HG03558 (cell line): ENCODE measurements around the gene DENND5A.

Experiments used
- ATAC-seq: cut with Tn5 transposase; IDR thresholded peaks from one replicate; pipeline ENCODE4 v1.9.1; 2021; ENCODE audit warnings: moderate number of reproducible peaks; ENCODE audit not compliant: unreplicated experiment; ENCODE audit errors: extremely low read depth

The DENND5A gene

DNA sequence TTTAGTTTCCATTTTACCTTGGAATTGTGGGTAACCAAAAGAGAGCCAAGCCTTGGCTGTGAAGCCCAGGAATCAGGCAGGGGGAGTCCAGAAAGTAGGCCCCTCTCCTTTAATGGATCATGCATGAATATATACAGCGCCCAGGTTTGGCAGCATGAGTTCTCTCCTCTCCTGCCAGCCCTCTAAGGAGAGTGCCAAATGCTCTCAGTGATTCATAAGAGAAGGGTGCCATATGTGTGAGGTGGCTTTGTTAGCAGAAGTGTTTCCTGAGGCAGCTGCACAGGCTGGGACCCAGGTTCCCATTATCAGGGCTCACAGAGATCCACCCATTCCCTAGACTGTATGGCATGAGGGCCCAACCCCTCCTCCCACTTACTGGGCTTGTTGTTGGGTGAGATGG is 121.4 kb downstream of the DENND5A start:
- no peak for ATAC-seq

DNA sequence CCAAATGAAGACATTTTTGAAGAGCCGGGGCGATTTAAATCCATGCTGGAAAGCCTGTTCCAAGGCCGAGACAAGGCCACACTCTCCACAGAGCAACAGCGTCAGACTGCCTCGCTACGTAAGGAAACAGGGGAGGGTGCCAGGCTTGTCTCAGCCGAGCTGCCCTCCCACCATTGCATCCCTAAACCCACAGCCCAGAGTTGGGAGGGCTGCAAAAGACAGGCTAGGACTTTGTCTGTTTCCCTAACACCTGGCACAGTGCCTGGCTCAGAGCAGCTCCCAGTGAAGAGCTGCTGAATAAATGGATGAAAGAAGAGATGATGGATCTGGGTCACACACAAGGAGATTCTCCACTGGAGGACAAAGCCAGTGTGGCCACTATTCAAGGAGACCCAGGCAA is 122.4 kb downstream of the DENND5A start:
- ATAC-seq = no peak

DNA sequence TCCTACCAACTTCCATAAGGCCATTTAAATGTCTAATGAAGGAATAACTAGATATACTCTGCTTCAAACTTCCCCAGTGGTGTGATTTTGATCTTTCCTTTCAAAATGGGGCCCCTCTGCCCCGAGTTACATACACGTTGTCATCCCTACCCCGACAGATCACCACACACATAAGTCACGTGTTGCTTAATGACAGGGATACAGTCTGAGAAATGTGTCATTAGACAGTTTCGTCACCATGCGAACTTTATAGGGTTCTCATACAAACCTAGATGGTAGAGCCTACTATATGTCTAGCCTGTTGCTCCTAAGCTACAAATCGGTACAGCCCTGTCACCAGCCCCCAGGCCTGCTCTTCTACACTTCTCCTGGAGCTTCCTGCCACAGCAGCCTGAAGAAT is 124.0 kb downstream of the DENND5A start:
- ATAC-seq = no peak

DNA sequence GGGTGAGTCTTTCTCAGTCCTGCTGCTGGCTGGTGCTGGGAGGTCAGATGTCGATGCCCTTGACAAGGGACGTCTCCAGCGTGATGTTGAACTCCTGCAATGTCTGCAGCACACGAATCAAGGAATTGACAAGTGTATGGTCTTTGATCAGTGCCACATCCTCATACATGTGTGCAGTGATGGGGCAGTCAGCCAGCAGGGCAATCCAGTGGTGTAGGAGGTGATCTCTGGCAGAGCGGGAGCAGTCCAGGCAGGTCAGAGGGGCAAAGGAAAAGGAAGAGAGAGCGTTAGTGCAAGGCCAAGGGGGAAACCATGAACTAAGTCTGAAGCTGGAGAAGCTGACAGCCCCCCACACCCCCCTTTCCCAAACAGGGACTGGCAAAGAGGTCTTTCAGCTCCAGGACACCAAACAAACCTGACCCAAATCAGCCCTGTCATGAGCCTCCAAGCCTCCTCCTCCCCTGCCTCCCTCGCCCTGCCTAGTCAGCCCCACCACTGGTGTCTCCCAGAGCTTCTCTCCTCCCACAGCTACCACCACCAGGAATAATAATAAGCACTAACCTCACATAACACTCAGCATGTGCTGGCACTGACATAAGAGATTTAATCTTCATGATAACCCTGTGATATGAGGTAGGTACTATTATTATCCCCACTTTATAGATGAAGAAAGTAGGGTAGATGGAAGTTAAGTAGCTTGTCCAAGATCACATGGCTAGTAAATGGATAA is 125.4 kb downstream of the DENND5A start:
- no peak for ATAC-seq

DNA sequence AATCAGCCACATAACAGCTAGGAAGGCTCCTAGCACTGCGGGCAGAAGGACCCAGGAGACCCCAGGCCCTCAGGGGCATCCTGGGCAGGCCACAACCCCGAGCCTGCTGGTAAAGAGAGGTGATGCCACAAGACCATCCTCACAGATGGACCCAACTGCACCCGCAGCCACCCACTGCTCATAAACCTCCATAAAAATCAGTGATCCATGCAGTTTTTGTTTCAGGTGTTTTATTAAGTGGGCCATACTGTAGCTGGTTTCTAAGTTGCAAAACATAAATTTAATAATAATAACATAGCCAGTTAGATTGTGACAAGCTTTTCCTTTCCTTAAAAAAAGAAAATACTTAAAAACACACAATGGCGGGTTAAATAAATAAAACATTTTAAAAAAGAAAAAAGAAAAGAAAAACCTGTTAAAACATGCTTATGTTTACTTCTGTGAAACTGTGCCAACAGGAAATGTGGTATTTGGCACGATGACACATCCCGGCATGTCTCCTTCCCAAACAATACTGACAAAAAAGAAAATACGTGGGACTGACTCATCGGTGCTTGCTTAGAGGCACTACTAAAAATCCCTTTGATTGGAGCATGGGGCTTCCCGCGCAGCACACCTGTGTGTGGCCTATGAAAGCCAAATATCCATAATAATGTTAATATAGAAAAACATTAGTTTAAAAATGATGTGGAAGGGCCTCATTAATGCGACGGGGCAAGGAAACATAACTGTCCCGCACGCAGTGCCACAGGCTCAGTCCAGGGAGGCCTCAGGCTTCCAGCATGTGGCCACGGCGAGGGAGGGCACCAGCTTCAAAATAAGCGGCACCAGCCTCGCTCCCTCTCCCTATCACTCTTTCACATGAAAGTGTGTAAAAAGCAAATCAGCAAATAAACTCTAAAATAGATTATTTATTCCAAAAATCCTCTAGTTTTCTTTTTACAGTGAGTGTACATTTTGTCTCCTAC is 126.3 kb downstream of the DENND5A start:
- no peak for ATAC-seq

DNA sequence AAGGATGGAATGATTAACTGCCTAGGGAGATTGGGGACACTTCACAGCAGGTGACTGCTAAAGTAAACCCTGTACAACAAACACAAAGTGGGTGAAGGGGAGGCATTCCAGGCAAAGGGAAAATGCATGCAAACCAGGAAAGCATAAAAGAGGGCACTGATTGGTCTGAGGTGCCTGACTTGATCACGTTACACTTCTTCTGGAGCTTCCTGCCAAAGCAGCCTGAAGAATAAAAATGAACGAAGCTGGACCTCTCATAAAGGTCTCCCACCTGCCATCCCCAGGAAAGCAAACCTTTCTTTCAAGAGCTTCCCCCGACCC is 127.1 kb downstream of the DENND5A start:
- ATAC-seq = no peak

DNA sequence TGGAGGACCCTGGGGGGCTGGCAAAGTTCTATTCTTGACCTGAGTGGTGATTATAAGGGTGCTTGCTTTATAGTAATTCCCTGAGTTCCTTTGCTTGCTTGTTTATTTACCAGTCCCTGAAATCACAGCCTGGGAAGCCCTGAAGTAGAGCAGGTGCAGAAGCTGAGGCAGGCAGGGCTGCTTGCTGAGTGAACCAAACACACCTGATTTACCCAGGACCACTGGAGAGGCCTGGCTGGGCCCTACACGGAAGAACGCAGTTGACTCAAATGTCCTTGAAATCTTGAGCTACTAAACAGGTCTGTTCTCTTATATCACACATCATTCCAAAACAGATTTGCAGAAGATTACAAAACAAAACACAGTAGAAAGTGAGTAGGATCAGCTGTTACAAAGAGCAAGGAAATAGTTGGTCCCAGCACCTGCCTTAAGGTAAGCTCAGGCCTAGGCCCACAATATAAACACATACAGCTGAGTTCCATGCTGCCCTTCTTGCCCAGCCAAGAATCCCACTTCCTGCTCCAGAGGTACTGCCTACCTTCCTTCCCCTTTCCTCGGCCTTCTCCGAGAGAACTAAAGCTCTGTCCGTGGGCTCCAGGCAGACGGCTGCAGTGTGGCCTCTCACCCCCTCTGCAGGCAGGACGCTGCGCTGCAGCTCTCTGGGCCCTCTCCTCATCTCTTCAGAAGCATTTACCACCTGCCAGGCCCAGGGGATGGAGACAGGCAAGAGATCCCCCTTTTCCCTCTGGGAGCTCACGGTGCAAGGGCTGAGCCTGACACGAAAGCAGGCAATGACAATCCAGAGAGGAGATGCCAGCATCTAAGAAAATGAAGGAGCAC is 127.6 kb downstream of the DENND5A start:
- no peak for ATAC-seq

DNA sequence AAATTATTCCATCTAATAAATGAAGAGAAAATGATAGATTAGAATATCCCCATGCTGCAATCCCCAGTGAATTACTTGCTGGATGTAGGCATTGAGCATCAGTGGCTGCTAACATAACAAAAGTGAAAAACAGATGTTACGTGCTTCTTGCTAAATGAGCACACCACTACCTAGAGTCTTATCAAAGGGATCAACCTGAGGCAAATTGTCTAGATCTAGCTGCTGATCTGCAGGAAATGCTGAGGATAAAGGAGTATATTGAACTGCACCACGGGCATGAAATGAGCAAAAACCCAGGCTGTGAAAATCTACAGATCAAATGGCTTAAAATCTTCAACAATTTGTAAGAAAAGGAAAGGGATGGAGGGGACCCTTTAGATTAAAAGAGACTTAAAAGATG is 128.4 kb downstream of the DENND5A start:
- ATAC-seq = no peak

DNA sequence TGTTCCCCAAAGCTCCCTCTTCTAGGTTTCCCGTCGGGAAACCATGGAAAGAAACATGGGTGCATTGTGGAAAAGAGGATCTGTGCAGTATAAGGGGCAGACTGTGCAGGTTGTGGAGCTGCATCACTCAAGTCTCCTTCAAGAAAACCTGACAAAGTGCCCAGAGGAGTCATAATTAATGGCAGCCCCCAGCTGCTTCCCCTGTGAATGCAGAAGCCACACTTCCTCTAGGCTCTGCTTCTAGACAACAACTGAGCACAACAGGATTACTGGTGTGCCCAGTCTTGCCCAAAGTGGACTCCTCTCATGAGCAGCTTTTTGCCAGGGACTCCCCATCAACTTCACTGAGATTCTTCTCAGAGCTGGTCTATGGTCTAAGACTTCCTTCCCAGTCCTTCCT is 131.2 kb downstream of the DENND5A start:
- ATAC-seq = no peak

DNA sequence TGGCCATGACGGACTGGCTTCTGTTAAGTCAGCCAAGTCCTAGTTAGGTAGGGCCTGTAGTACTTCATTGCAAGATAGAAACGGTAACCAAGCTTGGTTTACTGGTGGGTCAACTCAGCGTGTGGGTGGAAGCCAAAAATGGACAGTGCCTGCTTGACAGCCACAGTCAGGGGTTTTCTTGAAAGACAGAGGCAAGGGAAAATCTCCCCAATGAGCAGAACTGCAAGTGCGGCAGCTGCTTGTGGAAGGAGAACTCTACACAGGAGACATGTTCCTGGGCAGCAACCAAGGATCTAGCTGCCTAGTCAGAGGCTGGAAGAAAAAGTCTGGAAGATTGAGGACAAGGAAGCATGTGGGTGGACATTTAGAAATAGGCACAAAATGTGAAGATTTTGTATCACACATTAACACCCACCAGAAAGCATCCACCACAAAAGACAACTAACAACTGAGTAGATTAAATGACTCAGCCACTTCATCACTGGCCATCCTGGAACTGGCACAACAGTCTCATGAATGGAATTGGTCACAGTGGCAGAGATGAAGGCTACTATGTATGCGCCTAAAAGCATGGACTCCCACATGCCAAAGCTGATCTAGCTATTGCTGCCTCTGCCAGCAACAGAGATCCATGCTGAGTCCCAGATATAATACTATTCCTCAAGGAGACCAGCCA is 132.8 kb downstream of the DENND5A start:
- no peak for ATAC-seq

DNA sequence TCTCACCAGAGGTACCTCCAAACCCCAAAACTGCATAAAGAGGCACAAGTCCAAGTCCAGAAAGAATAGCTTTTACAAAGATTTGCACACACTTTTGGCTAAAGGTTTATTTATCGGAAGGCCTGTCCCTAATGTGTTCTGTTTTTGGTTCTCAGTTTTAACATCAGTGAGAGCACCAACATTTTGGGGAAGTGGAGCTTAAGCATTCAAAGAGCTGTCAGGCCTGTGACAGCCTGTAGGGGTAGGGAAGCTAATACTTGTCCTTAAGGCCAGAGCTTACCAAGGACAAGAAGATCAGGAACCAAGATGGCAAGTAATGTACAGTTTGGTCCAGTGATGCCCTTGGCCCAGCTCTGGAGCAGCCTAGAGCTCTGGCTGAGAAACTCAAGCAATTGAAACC is 134.9 kb downstream of the DENND5A start:
- no peak for ATAC-seq

DNA sequence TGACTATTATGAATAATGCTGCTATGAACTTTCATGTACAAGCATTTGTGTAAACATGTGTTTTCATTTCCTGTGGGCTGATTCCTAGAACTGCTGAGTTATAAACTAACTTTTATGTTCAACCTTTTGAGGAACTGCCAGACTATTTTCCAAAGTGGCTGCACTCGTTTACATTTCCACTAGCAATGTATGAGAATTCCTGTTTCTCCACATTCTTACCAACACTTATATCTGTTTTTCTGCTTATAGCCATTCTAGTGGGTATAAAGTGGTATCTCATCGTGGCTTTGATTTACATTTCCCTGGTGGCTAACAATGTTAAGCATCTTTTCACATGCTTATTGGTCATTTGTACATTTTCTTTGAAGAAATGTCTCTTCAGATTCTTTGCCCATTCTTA is 138.5 kb downstream of the DENND5A start:
- ATAC-seq = no peak

DNA sequence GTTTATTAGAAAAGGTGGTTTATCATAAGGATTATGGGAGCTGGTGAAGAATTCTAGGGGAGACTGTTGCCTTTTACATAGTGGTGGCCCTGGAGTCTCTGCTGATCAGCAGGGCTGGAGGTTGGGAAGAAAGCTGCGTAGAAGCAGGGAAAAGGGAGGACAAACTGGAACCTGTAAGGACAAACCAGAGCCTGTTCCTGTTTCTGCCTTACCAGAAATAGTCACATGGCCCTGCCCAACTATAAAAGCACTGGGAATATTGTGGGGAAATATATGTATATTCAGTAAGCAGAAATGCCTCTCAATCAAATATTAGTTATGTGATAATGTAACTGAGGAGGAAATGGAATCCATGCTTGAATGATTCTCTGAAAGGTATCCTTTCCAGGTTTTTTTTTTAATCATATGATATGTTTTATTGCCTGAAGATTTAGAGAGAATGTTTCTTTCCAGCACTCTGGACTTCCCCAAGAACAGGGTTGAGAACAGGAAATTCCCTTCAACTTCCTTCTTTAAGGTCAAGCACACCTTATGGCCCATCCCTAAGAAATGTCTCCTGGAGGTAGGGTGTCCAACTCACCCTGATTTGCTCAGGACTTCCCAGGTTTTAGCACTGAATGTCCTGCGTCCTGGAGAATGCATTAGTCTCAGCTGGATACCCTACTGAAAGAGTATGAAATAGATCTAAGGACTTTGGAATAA is 139.8 kb downstream of the DENND5A start:
- ATAC-seq = no peak

DNA sequence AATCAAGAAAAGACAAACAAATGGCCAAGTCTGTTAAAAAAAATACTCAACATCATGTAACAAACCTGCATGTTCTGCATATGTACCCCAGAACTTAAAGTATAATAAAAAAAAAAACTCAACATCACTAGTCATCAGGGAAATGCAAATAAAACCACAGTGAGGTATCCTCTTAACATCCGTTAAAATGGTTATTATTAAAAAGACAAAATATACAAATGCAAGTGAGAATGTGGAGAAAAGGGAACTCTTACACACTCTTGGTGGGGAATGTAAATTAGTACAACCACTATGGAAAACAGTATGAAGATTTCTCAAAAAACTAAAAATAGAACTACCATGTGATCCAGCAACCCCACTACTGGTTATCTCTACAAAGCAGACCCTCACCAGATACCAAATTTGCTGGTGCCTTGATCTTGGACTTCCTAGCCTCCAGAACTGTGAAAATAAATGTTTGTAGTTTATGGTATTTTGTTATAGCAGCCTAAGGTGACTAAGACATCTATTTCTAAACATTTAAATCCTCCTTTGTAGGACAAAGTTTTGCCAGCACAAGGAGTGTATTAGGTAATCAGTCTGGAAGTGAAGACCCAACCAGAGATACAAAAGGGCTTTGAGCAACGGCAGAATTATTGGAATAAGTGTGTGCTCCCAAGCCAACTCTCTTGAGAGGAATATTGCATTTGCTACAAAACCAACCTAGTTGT is 141.4 kb downstream of the DENND5A start:
- no peak for ATAC-seq

DNA sequence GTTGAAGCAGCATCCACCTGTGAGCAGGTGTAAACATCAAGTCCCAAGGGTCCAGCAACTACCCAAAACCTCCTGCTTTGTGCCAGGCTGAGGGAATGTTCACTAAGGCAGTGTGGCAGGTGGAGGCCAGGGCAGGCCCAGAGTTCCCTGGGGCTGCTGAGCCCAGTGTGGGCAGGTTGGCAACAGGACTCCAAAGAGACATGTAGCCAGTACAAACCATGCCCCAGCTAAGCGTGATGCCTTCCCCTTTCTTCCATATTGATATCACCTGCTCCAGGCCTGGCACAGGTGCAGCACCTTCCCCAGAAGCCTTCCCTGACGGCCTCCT is 143.7 kb downstream of the DENND5A start:
- ATAC-seq = no peak

DNA sequence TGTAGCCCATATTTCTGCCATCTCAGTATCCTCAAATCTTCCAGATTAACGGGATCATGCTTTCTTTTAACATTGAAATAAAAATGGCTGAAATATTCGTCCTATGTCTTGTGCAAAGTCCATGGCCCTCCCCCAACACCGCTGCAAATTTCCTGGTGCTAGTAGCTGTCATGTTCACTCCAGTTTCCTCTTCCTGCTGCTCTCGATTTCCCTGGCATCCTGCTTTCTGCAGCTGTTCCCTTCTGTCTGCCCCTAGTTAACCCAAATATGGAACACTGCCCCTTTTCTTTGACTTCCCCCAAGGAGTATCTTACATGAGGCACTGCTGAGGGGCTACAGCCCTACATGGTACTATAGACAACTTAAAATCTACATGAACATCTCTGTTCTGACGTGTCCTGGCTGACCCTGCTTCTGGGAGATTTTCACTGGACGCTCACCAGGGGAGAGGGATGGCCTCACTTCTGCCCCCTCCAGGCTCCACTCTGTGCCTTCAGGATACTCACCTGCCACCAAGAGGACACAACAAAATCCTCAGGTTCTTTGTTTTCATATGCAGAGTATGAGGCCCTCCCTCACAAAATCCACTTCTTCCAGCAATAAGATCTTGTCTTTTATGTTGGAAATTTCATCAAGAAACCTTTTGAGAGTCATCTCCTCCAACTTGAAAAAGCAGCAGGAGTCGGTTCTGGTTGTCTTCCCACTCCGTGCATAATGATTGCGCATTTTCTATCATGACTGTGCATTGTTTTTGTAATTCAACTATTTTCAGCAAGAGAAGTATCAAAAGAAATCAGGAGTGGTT is 144.3 kb downstream of the DENND5A start:
- no peak for ATAC-seq

DNA sequence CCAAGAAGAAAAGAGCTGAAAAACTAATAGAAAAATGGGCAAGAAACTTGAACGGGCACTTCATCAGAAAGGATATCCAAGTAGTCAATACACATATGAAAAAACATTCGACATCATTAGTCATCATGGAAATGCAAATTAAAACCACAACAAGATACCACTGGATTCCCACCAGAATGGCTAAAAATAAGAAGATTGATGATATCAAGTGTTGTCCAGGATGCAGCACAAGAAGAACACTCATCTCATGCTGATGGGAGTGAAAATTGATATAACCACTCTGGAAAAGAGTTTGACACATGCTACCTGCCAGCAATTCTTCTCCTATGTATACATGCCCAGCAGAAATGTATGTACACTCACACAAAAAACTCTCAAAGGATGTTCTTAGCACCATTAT is 146.9 kb downstream of the DENND5A start:
- ATAC-seq = no peak

DNA sequence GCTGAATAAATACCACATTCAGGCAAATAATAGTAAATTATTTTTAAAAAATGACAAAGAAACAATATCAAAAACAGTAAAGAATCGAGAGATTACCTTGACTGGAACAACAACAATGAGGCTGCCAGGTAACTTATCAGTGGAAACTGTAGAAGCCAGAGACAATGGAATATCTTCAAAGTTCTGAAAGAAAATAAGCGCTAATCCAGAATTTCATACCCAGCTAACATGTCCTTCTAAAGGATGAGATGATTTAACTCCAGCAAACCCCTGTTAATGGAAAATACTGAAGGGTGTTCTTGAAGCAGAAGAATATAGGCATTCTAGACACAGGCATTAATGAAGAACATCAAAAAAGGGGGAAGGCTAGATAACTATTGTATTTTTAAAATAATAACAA is 153.1 kb downstream of the DENND5A start:
- ATAC-seq = no peak
